Natural killer cell (primary cell): ENCODE measurements around the gene RAB26. TPM values are rescaled to one million over a fixed set of nuclear protein-coding genes. Genes with fewer than 3 reads are reported as not detected.

Experiments
- total RNA-seq, 4 donors: library from RNA; stranded (reverse); fragments of 120-200 nt in 1 of 4; gene quantifications; one replicate each; pipeline versions ENCODE4 v1.2.3 to v1.2.4, GENCODE V29; 2013 to 2022

Gene RAB26
- total RNA-seq, 3 donors from 2014 or later (not counting 1 experiment from before 2014, with no cell fraction given), result 0.27 to 0.28 TPM; not detected in 1

Other genes with a start within 250 kb of the RAB26 start
- not detected for gene HS3ST6, start 230.2 kb upstream of the RAB26 start, total RNA-seq
- gene MSRB1, start 205.4 kb upstream of the RAB26 start, total RNA-seq, result 10 to 100 TPM; 10.8 to 19.9 (median 14.8) TPM
- gene RPL3L, start 193.9 kb upstream of the RAB26 start, total RNA-seq, result not detected
- 10 to 100 TPM; 54.5 to 61.1 (median 59.5) TPM for gene NDUFB10, start 189.1 kb upstream of the RAB26 start, total RNA-seq
- gene RPS2, start 183.8 kb upstream of the RAB26 start, total RNA-seq, result 1,000 to 10,000 TPM; 1,124 to 1,385 (median 1,274) TPM
- gene RNF151, start 181.8 kb upstream of the RAB26 start, total RNA-seq, result not detected
- 10 to 100 TPM; 25.1 to 28.9 (median 28.1) TPM for gene TBL3, start 176.6 kb upstream of the RAB26 start, total RNA-seq
- gene NOXO1, start 167.2 kb upstream of the RAB26 start, total RNA-seq, result not detected
- 10 to 100 TPM; 23.8 to 29.5 (median 24.6) TPM for gene GFER, start 164.4 kb upstream of the RAB26 start, total RNA-seq
- 10 to 100 TPM; 10.3 to 19.3 (median 19.1) TPM for gene SYNGR3, start 158.7 kb upstream of the RAB26 start, total RNA-seq
- gene ZNF598, start 138.8 kb upstream of the RAB26 start, total RNA-seq, result 10 to 100 TPM; 56.1 to 71.6 (median 58.2) TPM
- under 1 TPM in 1 of 3 donors, not detected in 2; 0.80 TPM for gene NPW, start 128.8 kb upstream of the RAB26 start, total RNA-seq
- 1 to 10 TPM; 4.3 to 7.1 (median 5.6) TPM for gene NHERF2, start 121.7 kb upstream of the RAB26 start, total RNA-seq
- gene NTHL1, start 100.8 kb upstream of the RAB26 start, total RNA-seq, result 10 to 100 TPM in 1 of 3 donors, 1 to 10 TPM in 2; 8.7 to 12.9 (median 9.7) TPM
- 100 to 1,000 TPM; 135 to 197 (median 161) TPM for gene TSC2, start 100.6 kb upstream of the RAB26 start, total RNA-seq
- 100 to 1,000 TPM in 1 of 3 donors, 10 to 100 TPM in 2; 87.0 to 105 (median 99.1) TPM for gene PKD1, start 12.7 kb upstream of the RAB26 start, total RNA-seq
- gene TRAF7, start 7.2 kb downstream of the RAB26 start, total RNA-seq, result 10 to 100 TPM; 29.3 to 39.1 (median 37.3) TPM
- gene CASKIN1, start 48.0 kb downstream of the RAB26 start, total RNA-seq, result not detected
- 10 to 100 TPM; 19.7 to 30.2 (median 27.8) TPM for gene MLST8, start 56.8 kb downstream of the RAB26 start, total RNA-seq
- gene BRICD5, start 62.2 kb downstream of the RAB26 start, total RNA-seq, result 1 to 10 TPM; 3.2 to 5.2 (median 3.6) TPM
- 10 to 100 TPM in 2 of 3 donors, 1 to 10 TPM in 1; 9.7 to 12.8 (median 12.4) TPM for gene PGP, start 66.2 kb downstream of the RAB26 start, total RNA-seq
- gene E4F1, start 75.0 kb downstream of the RAB26 start, total RNA-seq, result 10 to 100 TPM; 43.6 to 45.7 (median 45.7) TPM
- 1 to 10 TPM in 1 of 3 donors, under 1 TPM in 2; 0.19 to 1.4 (median 0.77) TPM for gene DNASE1L2, start 87.8 kb downstream of the RAB26 start, total RNA-seq
- 10 to 100 TPM; 14.6 to 19.2 (median 19.0) TPM for gene ECI1, start 103.0 kb downstream of the RAB26 start, total RNA-seq
- 100 to 1,000 TPM; 269 to 284 (median 273) TPM for gene RNPS1, start 119.5 kb downstream of the RAB26 start, total RNA-seq
- gene ABCA3, start 192.1 kb downstream of the RAB26 start, total RNA-seq, result 10 to 100 TPM; 12.2 to 17.5 (median 16.6) TPM